Measurements from ENCODE around the gene LSAMP.
A peak's percentile ranks its signal among the peaks of the same experiment; 100 is the strongest.

Gene LSAMP

GRCh38 chr3:116145613-116146012, 299.7 kb downstream of the LSAMP start:
- TF ChIP-seq, protein P1, sequence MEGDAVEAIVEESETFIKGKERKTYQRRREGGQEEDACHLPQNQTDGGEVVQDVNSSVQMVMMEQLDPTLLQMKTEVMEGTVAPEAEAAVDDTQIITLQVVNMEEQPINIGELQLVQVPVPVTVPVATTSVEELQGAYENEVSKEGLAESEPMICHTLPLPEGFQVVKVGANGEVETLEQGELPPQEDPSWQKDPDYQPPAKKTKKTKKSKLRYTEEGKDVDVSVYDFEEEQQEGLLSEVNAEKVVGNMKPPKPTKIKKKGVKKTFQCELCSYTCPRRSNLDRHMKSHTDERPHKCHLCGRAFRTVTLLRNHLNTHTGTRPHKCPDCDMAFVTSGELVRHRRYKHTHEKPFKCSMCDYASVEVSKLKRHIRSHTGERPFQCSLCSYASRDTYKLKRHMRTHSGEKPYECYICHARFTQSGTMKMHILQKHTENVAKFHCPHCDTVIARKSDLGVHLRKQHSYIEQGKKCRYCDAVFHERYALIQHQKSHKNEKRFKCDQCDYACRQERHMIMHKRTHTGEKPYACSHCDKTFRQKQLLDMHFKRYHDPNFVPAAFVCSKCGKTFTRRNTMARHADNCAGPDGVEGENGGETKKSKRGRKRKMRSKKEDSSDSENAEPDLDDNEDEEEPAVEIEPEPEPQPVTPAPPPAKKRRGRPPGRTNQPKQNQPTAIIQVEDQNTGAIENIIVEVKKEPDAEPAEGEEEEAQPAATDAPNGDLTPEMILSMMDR (IDR thresholded peaks at IDR 0.05; ENCODE audit: low read depth, low read length, missing control alignments), result no peak
- in situ Hi-C loops (cut with HindIII; ENCODE audit: low sequenced_read_pairs), result loop anchor here (25.0 kb wide), 2 partner anchors 92 to 617 kb away; no protein-coding TSS in a partner anchor
- H3K4me3 ChIP-seq (ENCODE audit: low read depth, low read length), result no peak overlapping the region
- no peak for DNase-seq (ENCODE audit: low read depth)

DNA sequence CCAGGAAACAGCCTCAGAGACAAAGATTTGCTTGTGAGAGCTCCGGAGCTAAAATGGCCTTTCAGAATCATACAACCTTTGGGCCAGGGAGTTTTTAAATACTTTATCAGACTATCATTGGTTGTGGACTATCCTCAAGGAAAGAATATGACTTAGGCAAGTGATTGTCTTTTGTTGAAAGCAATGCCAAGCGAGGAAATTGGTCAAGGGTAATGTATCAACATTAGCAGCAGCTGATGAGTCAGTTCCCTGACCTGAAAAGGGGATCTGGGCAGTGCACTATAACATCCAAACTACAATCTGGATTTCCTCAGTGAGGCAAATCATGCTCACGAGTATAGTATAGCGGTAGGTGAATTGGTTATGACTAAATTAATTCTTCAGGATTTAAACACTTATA, 303.6 kb downstream of the LSAMP start:
- TF ChIP-seq, protein P1 (IDR thresholded peaks at IDR 0.05; ENCODE audit: low read depth, low read length, missing control alignments), result no peak
- DNase-seq (ENCODE audit: low read depth), result no peak
- in situ Hi-C loops (cut with HindIII; ENCODE audit: low sequenced_read_pairs), result loop anchor here (25.0 kb wide), 2 partner anchors 96 to 621 kb away; no protein-coding TSS in a partner anchor
- no peak overlapping the region for H3K4me3 ChIP-seq (ENCODE audit: low read depth, low read length)

- DNase-seq (ENCODE audit: low read depth), result no peak
- no peak overlapping the region for H3K4me3 ChIP-seq (ENCODE audit: low read depth, low read length)
- TF ChIP-seq, protein P1 (IDR thresholded peaks at IDR 0.05; ENCODE audit: low read depth, low read length, missing control alignments), result peak; percentile 66
- in situ Hi-C loops (cut with HindIII; ENCODE audit: low sequenced_read_pairs), result loop anchor here (25.0 kb wide), 2 partner anchors 97 to 622 kb away; no protein-coding TSS in a partner anchor
Measured at GRCh38 chr3:116140100-116140689, 305.1 kb downstream of the LSAMP start.

DNA sequence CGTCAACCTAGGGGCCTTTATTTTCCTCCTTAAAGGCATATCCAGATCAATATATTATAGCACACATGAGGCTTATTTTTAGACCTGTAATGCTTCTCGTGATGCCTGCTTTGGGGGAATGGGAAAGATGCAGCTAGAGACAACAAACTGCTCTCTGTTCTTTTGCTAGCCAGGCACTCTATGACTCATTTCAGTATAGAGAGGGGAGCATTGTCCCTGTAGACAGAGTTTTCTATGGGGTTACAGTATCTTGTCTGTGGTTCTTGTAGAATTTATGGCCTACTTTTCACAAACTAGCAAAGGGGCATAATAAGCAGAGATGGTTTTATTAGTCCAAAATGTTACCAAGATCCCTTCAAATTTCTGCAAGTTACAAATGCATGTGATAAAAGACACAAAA, 305.6 kb downstream of the LSAMP start:
- H3K4me3 ChIP-seq (ENCODE audit: low read depth, low read length), result no peak overlapping the region
- in situ Hi-C loops (cut with HindIII; ENCODE audit: low sequenced_read_pairs), result loop anchor here (25.0 kb wide), 2 partner anchors 98 to 623 kb away; no protein-coding TSS in a partner anchor
- TF ChIP-seq, protein P1 (IDR thresholded peaks at IDR 0.05; ENCODE audit: low read depth, low read length, missing control alignments), result no peak
- no peak for DNase-seq (ENCODE audit: low read depth)

DNA sequence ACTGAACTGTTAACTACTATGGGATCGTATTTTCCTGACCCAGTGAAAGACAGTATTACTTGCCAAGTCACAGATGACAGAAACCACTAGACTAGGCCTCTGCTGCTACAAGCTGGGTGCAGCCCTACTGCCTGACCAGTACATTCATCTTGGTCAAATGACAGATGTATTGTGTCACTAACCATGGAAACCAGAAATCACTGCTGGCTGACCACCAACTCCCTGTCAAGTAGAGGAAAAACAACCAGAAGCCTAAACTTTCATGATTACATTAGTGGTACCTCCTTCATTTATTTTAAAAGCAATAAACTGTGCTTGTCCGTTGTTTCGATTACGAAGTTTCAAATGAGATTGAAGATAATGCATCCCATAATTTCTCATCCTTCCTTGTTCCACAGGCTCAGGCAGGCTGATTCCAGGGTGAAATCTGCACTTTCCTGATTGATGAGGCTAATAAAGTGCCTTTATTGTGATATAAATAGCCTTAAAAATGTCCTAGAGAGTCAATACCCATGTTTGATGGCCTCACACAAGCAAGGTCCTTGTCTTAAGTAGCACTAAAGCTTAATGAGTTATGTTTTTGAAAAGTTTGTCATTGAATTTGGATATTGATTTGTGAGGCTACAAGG, 309.7 kb downstream of the LSAMP start:
- no peak overlapping the region for H3K4me3 ChIP-seq (ENCODE audit: low read depth, low read length)
- in situ Hi-C loops (cut with HindIII; ENCODE audit: low sequenced_read_pairs), result loop anchor here (25.0 kb wide), 2 partner anchors 102 to 627 kb away; no protein-coding TSS in a partner anchor
- TF ChIP-seq, protein P1 (IDR thresholded peaks at IDR 0.05; ENCODE audit: low read depth, low read length, missing control alignments), result no peak
- DNase-seq (ENCODE audit: low read depth), result peak; percentile 82

DNA sequence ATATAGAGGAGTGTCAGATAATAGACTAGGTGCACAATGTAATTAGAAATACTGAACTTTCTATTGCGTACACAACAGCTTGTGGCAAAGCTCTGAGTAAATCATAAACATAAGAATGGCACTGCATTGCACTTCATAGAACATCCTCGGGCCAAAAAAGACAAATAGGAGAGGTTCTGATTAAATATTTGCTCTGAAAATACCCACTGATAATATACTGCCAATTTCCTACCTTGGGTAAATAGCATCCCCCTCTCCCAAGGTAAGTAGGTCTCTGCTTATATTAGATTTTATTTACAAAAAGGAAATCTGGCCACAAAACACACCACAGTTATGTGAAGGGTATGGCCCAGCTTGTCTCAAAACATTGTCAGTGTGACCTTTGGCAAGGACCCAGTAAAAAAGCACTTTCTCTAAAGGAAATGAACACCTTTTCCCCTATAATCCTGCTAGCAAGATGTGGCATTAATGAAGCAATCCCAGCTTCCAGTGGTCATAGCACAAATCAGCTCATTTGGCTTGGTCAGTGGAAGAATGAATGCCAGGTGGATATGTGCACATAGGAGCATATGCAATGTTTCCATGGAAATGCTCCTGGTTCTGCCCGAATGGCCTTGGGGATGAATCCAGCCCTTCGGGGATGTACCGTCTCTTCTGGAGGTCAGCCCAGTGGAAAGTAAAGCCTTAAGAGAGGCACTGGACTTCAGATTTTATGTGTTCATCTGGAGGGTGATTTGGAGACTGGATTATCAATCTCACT, 315.9 kb downstream of the LSAMP start:
- DNase-seq (ENCODE audit: low read depth), result no peak
- TF ChIP-seq, protein P1 (IDR thresholded peaks at IDR 0.05; ENCODE audit: low read depth, low read length, missing control alignments), result no peak
- no peak overlapping the region for H3K4me3 ChIP-seq (ENCODE audit: low read depth, low read length)
- in situ Hi-C loops (cut with HindIII; ENCODE audit: low sequenced_read_pairs), result loop anchor here (25.0 kb wide), 2 partner anchors 108 to 633 kb away; no protein-coding TSS in a partner anchor
